Measurements from ENCODE around the gene RSRC1.

GRCh38 chr3:158312560-158313141 lies 202.8 kb downstream of the RSRC1 start:
- TF ChIP-seq EZH2 (IDR thresholded peaks at IDR 0.05; ENCODE audit: borderline replicate concordance, low read length) (no peak), CTCF (IDR thresholded peaks at IDR 0.05; ENCODE audit: low read length) (no peak)
